Hepatocyte (in vitro differentiated cells): ENCODE measurements around the gene OR4C45. TPM values are rescaled to one million over a fixed set of nuclear protein-coding genes. Genes with fewer than 3 reads are reported as not detected.
"Not testable (repeated sequence)": the region's sequence is repeated elsewhere in the genome, so short reads cannot be mapped to it uniquely, and the experiment has no call there.

Source experiments
- DNase-seq: peaks from one replicate; pipeline ENCODE4 v3.0.0-alpha.2; 2016; ENCODE audit warnings: low spot score
- H2AFZ ChIP-seq: fragments of 200-600 bp; sonication (generic); 2 replicates; pipeline ENCODE4 v1.6.0; 2016; ENCODE audit warnings: antibody characterized with exemption, mild to moderate bottlenecking
- H3K27ac ChIP-seq: fragments of 200-600 bp; sonication (generic); 2 replicates; pipeline ENCODE4 v1.5.1; 2016; ENCODE audit warnings: mild to moderate bottlenecking
- H3K27me3 ChIP-seq: fragments of 200-600 bp; sonication (generic); 2 replicates; pipeline ENCODE4 v1.6.1; 2016
- H3K36me3 ChIP-seq: fragments of 200-600 bp; sonication (generic); replicated peaks from 2 replicates; pipeline ENCODE4 v1.5.1; 2016; ENCODE audit warnings: low read depth; ENCODE audit not compliant: insufficient read depth
- H3K4me1 ChIP-seq: fragments of 200-600 bp; sonication (generic); 2 replicates; pipeline ENCODE4 v1.5.1; 2016; ENCODE audit warnings: mild to moderate bottlenecking, moderate library complexity; ENCODE audit not compliant: insufficient read depth
- H3K4me2 ChIP-seq: fragments of 200-600 bp; sonication (generic); 2 replicates; pipeline ENCODE4 v1.6.0; 2016
- H3K4me3 ChIP-seq: fragments of 200-600 bp; sonication (generic); 2 replicates; pipeline ENCODE4 v1.5.1; 2016; ENCODE audit warnings: mild to moderate bottlenecking
- H3K79me2 ChIP-seq: fragments of 200-600 bp; sonication (generic); 2 replicates; pipeline ENCODE4 v1.6.0; 2017; ENCODE audit warnings: mild to moderate bottlenecking
- H3K9me2 ChIP-seq: fragments of 200-600 bp; sonication (generic); replicated peaks from 2 replicates; pipeline ENCODE4 v1.6.0; 2017; ENCODE audit warnings: mild to moderate bottlenecking; ENCODE audit not compliant: insufficient read depth
- H3K9me3 ChIP-seq: fragments of 200-600 bp; sonication (generic); 2 replicates; pipeline ENCODE4 v1.5.1; 2016; ENCODE audit warnings: low read depth, mild to moderate bottlenecking
- H4K20me1 ChIP-seq: fragments of 200-600 bp; sonication (generic); 2 replicates; pipeline ENCODE4 v1.6.0; 2016; ENCODE audit warnings: mild to moderate bottlenecking; ENCODE audit not compliant: insufficient read depth, poor library complexity, severe bottlenecking
- CTCF ChIP-seq: fragments of 200-600 bp; sonication (generic); IDR thresholded peaks from 2 replicates; pipeline ENCODE4 v1.5.1; 2016; ENCODE audit warnings: antibody characterized with exemption, mild to moderate bottlenecking; ENCODE audit not compliant: poor library complexity
- EZH2 ChIP-seq: fragments of 200-600 bp; sonication (generic); IDR thresholded peaks from 2 replicates; pipeline ENCODE4 v1.6.1; 2016; ENCODE audit warnings: antibody characterized with exemption, mild to moderate bottlenecking, borderline replicate concordance
- EZH2phosphoT487 ChIP-seq: fragments of 200-600 bp; sonication (generic); IDR thresholded peaks from one replicate; pipeline ENCODE4 v1.6.1; 2018; ENCODE audit warnings: antibody characterized with exemption, mild to moderate bottlenecking, low read depth, moderate library complexity; ENCODE audit not compliant: unreplicated experiment, severe bottlenecking
- WGBS: methylation state at CpG from one replicate; pipeline ENCODE4 v1.1.6; 2016; ENCODE audit warnings: low lambda C conversion rate; ENCODE audit errors: missing lambda C conversion rate; 5-methylcytosine and 5-hydroxymethylcytosine counted together
- polyA plus RNA-seq: library from polyadenylated mRNA; unstranded; fragments of >200 nt; fragmentation: Nextera tagmentation; extraction: Ambion mirVana; gene quantifications from 2 replicates; pipeline ENCODE4 v1.2.1, GENCODE V29; 2016
- total RNA-seq: library from RNA; depleted of rRNA; stranded (reverse); fragments of >200 nt; gene quantifications from 2 replicates; pipeline ENCODE4 v1.2.3, GENCODE V29; 2014

OR4C45 gene
- total and polyA plus RNA-seq, 2 experiments from 2014 or later = not detected

- Histone ChIP-seq H3K36me3 (no peaks in the 10 kb centered on the region), H3K4me1 (no peaks in the 10 kb centered on the region), H3K27me3 (no peaks in the 10 kb centered on the region), H3K4me3 (no peak overlapping the region), H4K20me1 (no peaks in the 10 kb centered on the region), H3K27ac (no peak overlapping the region), H3K9me2 (no peaks in the 10 kb centered on the region), H3K9me3 (no peaks in the 10 kb centered on the region), H3K79me2 (no peaks in the 10 kb centered on the region), H2AFZ (no peak overlapping the region), H3K4me2 (no peak overlapping the region)
- no peak for DNase-seq
- TF ChIP-seq CTCF (no peak), EZH2 (no peak), EZH2phosphoT487 (no peak)
- 56% methylated on average over 1 of the region's 1 CpG for WGBS
Measured at GRCh38 chr11:50037251-50037650, 4.6 kb downstream of the OR4C45 start.

- WGBS = 89% methylated on average over 2 of the region's 2 CpGs
Measured at GRCh38 chr11:50044647-50045046, 12.0 kb downstream of the OR4C45 start.

GRCh38 chr11:50063056-50063455 lies 30.4 kb downstream of the OR4C45 start:
- H3K36me3 ChIP-seq, H3K4me1 ChIP-seq, H2AFZ ChIP-seq, H3K4me2 ChIP-seq, H3K27me3 ChIP-seq, H3K27ac ChIP-seq, H3K9me3 ChIP-seq, H3K4me3 ChIP-seq, H4K20me1 ChIP-seq, H3K9me2 ChIP-seq, DNase-seq, H3K79me2 ChIP-seq: not testable (repeated sequence)
- 88% methylated on average over 22 of the region's 22 CpGs for WGBS

More at GRCh38 chr11:50044647-50045046, 12.0 kb downstream of the OR4C45 start:
- no peak overlapping the region for H2AFZ ChIP-seq
- H3K36me3 ChIP-seq = no peaks in the 10 kb centered on the region
- H4K20me1 ChIP-seq = no peaks in the 10 kb centered on the region
- no peaks in the 10 kb centered on the region for H3K4me1 ChIP-seq
- H3K27ac ChIP-seq = no peak overlapping the region
- H3K9me2 ChIP-seq = no peaks in the 10 kb centered on the region
- H3K4me2 ChIP-seq = no peak overlapping the region
- H3K79me2 ChIP-seq = no peaks in the 10 kb centered on the region
- no peaks in the 10 kb centered on the region for H3K9me3 ChIP-seq
- no peaks in the 10 kb centered on the region for H3K27me3 ChIP-seq
- H3K4me3 ChIP-seq = no peak overlapping the region
- DNase-seq = no peak
- TF ChIP-seq EZH2phosphoT487 = no peak

- Histone ChIP-seq H3K4me3 (no peak overlapping the region), H3K79me2 (no peaks in the 10 kb centered on the region), H3K4me2 (no peak overlapping the region), H3K36me3 (no peaks in the 10 kb centered on the region), H3K27ac (no peak overlapping the region), H3K9me2 (no peaks in the 10 kb centered on the region), H3K4me1 (no peaks in the 10 kb centered on the region), H3K27me3 (no peaks in the 10 kb centered on the region), H4K20me1 (no peaks in the 10 kb centered on the region), H2AFZ (no peak overlapping the region), H3K9me3 (no peaks in the 10 kb centered on the region)
- no peak for DNase-seq
- no peak for TF ChIP-seq EZH2
- TF ChIP-seq EZH2phosphoT487 = no peak
- TF ChIP-seq CTCF = no peak
- 66% methylated on average over 3 of the region's 3 CpGs for WGBS
Measured at GRCh38 chr11:50070389-50070788, 37.7 kb downstream of the OR4C45 start.
